HepG2 (cell line): ENCODE data around the gene MED20. TPM values are rescaled to one million over a fixed set of nuclear protein-coding genes. Genes with fewer than 3 reads are reported as not detected.
A peak's percentile ranks its signal among the peaks of the same experiment; 100 is the strongest.

Experiments
- ATAC-seq: fragments of 200-7000 bp; cut with Tn5 transposase; 3 replicates; pipeline ENCODE4 v1.9.1; 2020; ENCODE audit warnings: mild to moderate bottlenecking, moderate library complexity
- BruUV-seq: library from RNA; stranded (reverse); fragments of 400-500 nt; replicated peaks from 2 replicates; lab custom pipeline; 2021; lab: Mats Ljungman, UMichigan
- CTCF ChIA-PET: fragments of 300-600 bp; formaldehyde crosslinking; extraction: SDS; loops from one replicate; lab custom pipeline; 2021; ENCODE audit warnings: low total read pairs, inconsistent platforms, low intra/inter-chr PET ratio; lab: Yijun Ruan, JAX
- POLR2A ChIA-PET: fragments of 350-600 bp; sonication (Branson Sonifier 250); formaldehyde crosslinking; loops from one replicate; lab custom pipeline; 2020; ENCODE audit warnings: antibody characterized with exemption, inconsistent platforms; lab: Yijun Ruan, JAX
- DNase-seq: peaks from one replicate; pipeline ENCODE4 v3.0.0-alpha.2; 2015; ENCODE audit warnings: low spot score
- FAIRE-seq: peaks from 3 replicates; lab custom pipeline; 2011; peaks lifted over from hg19 to GRCh38; lab: Jason Lieb, UNC
- H2AFZ ChIP-seq: one replicate; pipeline ENCODE4 v1.6.1; 2011; ENCODE audit warnings: low read length, inconsistent platforms
- H3K27ac ChIP-seq: fragments of 300-600 bp; 3 replicates; pipeline ENCODE4 v1.8.0; 2011; ENCODE audit warnings: mixed run types, mild to moderate bottlenecking, mixed read lengths, low read length, inconsistent platforms; ENCODE audit not compliant: insufficient read depth; ENCODE audit errors: extremely low read length
- H3K27me3 ChIP-seq, 2 experiments: fragments of 200-600 bp in 1 of 2; 2 replicates in 1 of 2; 3 replicates in 1 of 2; pipeline versions ENCODE4 v1.6.0 to v1.8.0; 2011; ENCODE audit warnings: low read length in 2 of 2, mild to moderate bottlenecking in 2 of 2, moderate library complexity in 2 of 2, inconsistent platforms in 1 of 2; ENCODE audit not compliant: insufficient read depth in 2 of 2, control insufficient read depth in 1 of 2
- H3K36me3 ChIP-seq, 2 experiments: fragments of 200-600 bp in 1 of 2; replicated peaks in 1 of 2; 2 replicates in 1 of 2; 3 replicates in 1 of 2; pipeline versions ENCODE4 v1.5.1 to v1.8.0; 2011; ENCODE audit warnings: low read length in 2 of 2, inconsistent platforms in 1 of 2; ENCODE audit not compliant: insufficient read depth in 2 of 2, control insufficient read depth in 1 of 2
- H3K4me1 ChIP-seq: 2 replicates; pipeline ENCODE4 v1.5.1; 2012; ENCODE audit warnings: low read length, inconsistent platforms; ENCODE audit not compliant: insufficient read depth
- H3K4me2 ChIP-seq: 2 replicates; pipeline ENCODE4 v1.6.0; 2011; ENCODE audit warnings: low read depth, low read length, inconsistent platforms
- H3K4me3 ChIP-seq, 3 experiments: fragments of 200-600 bp in 1 of 3; sonication (generic), shearing (Covaris generic) in 1 of 3; replicated peaks in 1 of 3; 2 replicates each; pipeline ENCODE4 v1.5.1; 2011 to 2016; ENCODE audit warnings: low read length in 3 of 3, inconsistent platforms in 2 of 3, low read depth in 2 of 3, mild to moderate bottlenecking in 2 of 3, control low read depth in 1 of 3, mixed read lengths in 1 of 3; ENCODE audit not compliant: insufficient read depth in 1 of 3
- H3K79me2 ChIP-seq: one replicate; pipeline ENCODE4 v1.6.1; 2011; ENCODE audit warnings: low read length, inconsistent platforms; ENCODE audit not compliant: insufficient read depth
- H3K9ac ChIP-seq: 2 replicates; pipeline ENCODE4 v1.6.0; 2011; ENCODE audit warnings: mild to moderate bottlenecking, low read depth, low read length, inconsistent platforms; ENCODE audit not compliant: insufficient read depth
- H3K9me3 ChIP-seq: 2 replicates; pipeline ENCODE4 v1.5.1; 2012; ENCODE audit warnings: mild to moderate bottlenecking, low read length
- H4K20me1 ChIP-seq: 2 replicates; pipeline ENCODE4 v1.6.0; 2011; ENCODE audit warnings: inconsistent platforms, mild to moderate bottlenecking, low read length, moderate library complexity; ENCODE audit not compliant: insufficient read depth
- BRCA1 ChIP-seq: sonication (generic); formaldehyde crosslinking; IDR thresholded peaks from 2 replicates; pipeline ENCODE4 v1.4.0; 2020; ENCODE audit warnings: missing genetic modification reagents
- CBFB ChIP-seq: sonication (generic); formaldehyde crosslinking; IDR thresholded peaks from 2 replicates; pipeline ENCODE4 v1.4.0; 2020; ENCODE audit warnings: missing genetic modification reagents
- CEBPG ChIP-seq: IDR thresholded peaks from 2 replicates; pipeline ENCODE4 v1.6.1; 2016
- EP300 ChIP-seq, 3 experiments: sonication (generic) in 1 of 3; formaldehyde crosslinking in 1 of 3; IDR thresholded peaks; 2 replicates each; pipeline versions ENCODE4 v1.5.1 to v1.6.1; 2011 to 2020; ENCODE audit warnings: low read depth in 2 of 3, low read length in 2 of 3, borderline replicate concordance in 1 of 3, improper control_type of control experiment in 1 of 3, mild to moderate bottlenecking in 1 of 3, missing genetic modification reagents in 1 of 3, moderate library complexity in 1 of 3
- HINFP ChIP-seq: sonication (generic); formaldehyde crosslinking; IDR thresholded peaks from 2 replicates; pipeline ENCODE4 v1.4.0; 2020; ENCODE audit warnings: low read depth, mild to moderate bottlenecking, missing genetic modification reagents
- IKZF5 ChIP-seq: IDR thresholded peaks from 2 replicates; pipeline ENCODE4 v1.6.1; 2018; ENCODE audit warnings: missing genetic modification reagents, mild to moderate bottlenecking, missing compliant biosample characterization
- KDM5A ChIP-seq: fragments of 200-600 bp; sonication (generic); IDR thresholded peaks from 2 replicates; pipeline ENCODE4 v1.7.0; 2018; ENCODE audit warnings: antibody characterized with exemption, mild to moderate bottlenecking, low read length, borderline replicate concordance
- MATR3 ChIP-seq: sonication (generic); formaldehyde crosslinking; IDR thresholded peaks from 2 replicates; pipeline ENCODE4 v1.4.0; 2020; ENCODE audit warnings: missing genetic modification reagents
- MXI1 ChIP-seq: IDR thresholded peaks from 3 replicates; pipeline ENCODE4 v1.6.1; 2012; ENCODE audit warnings: low read depth, low read length, inconsistent platforms, borderline replicate concordance
- NR2F6 ChIP-seq, 2 experiments: IDR thresholded peaks; 2 replicates each; pipeline ENCODE4 v1.6.1; 2016; ENCODE audit warnings: antibody characterized with exemption in 1 of 2, mild to moderate bottlenecking in 1 of 2
- POLR2A ChIP-seq, 2 experiments: IDR thresholded peaks; 2 replicates each; pipeline ENCODE4 v1.6.1; 2011; ENCODE audit warnings: low read depth in 2 of 2, low read length in 2 of 2, mild to moderate bottlenecking in 1 of 2, moderate library complexity in 1 of 2; ENCODE audit not compliant: insufficient read depth in 1 of 2
- RAD21 ChIP-seq: fragments of 450-650 bp; formaldehyde crosslinking; IDR thresholded peaks from 2 replicates; pipeline ENCODE4 v1.5.0; 2020; ENCODE audit warnings: mild to moderate bottlenecking
- RELA ChIP-seq: sonication (generic); formaldehyde crosslinking; IDR thresholded peaks from 2 replicates; pipeline ENCODE4 v1.4.0; 2020; ENCODE audit warnings: missing genetic modification reagents
- SAP130 ChIP-seq: IDR thresholded peaks from 2 replicates; pipeline ENCODE4 v1.6.1; 2016; ENCODE audit warnings: low read depth
- SMAD3 ChIP-seq: sonication (generic); formaldehyde crosslinking; IDR thresholded peaks from 2 replicates; pipeline ENCODE4 v1.4.0; 2020; ENCODE audit warnings: missing genetic modification reagents
- SP1 ChIP-seq, 2 experiments: fragments of 450-650 bp in 1 of 2; sonication (generic) in 1 of 2; formaldehyde crosslinking in 1 of 2; IDR thresholded peaks; 2 replicates each; pipeline versions ENCODE4 v1.4.0 to v1.6.1; 2016 to 2020; ENCODE audit warnings: missing genetic modification reagents in 1 of 2
- TFE3 ChIP-seq: IDR thresholded peaks from 2 replicates; pipeline ENCODE4 v1.6.1; 2016
- ZNF205 ChIP-seq: IDR thresholded peaks from 2 replicates; pipeline ENCODE4 v1.6.1; 2018; ENCODE audit warnings: missing biosample characterization, missing genetic modification reagents
- ZNF660 ChIP-seq: sonication (generic); formaldehyde crosslinking; IDR thresholded peaks from 2 replicates; pipeline ENCODE4 v1.5.1; 2020; ENCODE audit warnings: mild to moderate bottlenecking, low read depth, missing genetic modification reagents, borderline replicate concordance
- WGBS: methylation state at CpG from one replicate; pipeline ENCODE4 v1.1.6; 2017; ENCODE audit warnings: low lambda C conversion rate; 5-methylcytosine and 5-hydroxymethylcytosine counted together
- in situ Hi-C: cut with HindIII; loops from 2 replicates; pipeline ENCODE4 v1.10.0; 2017; ENCODE audit warnings: low pct_unique_long_range_greater_than_20kb; ENCODE audit not compliant: extremely low pct_ligation_motif_present
- intact Hi-C: fragments of 100-400 bp; cut with micrococcal nuclease; formaldehyde crosslinking; loops from one replicate; pipeline ENCODE4 v1.10.0; 2022; ENCODE audit not compliant: unreplicated experiment
- polyA plus RNA-seq, 8 experiments: library from polyadenylated mRNA; depleted of rRNA in 3 of 8; stranded (reverse) in 7 of 8; unstranded in 1 of 8; fragments of >200 nt; fragmentation: Illumina TruSeq in 4 of 8; extraction: Trizol in 4 of 8; gene quantifications; 2 replicates each; pipeline versions ENCODE4 v1.2.1 to v1.2.3, GENCODE V29; 2011 to 2016; ENCODE audit warnings: low read depth in 4 of 8, missing spikeins in 1 of 8, mixed read lengths in 1 of 8; ENCODE audit not compliant: insufficient read depth in 1 of 8
- total RNA-seq, 5 experiments: library from RNA; depleted of rRNA; stranded (reverse); fragments of >200 nt; fragmentation: Illumina TruSeq; extraction: Trizol; gene quantifications; 2 replicates each; pipeline ENCODE4 v1.2.3, GENCODE V29; 2016; ENCODE audit warnings: low read depth in 1 of 5

Gene MED20
- total and polyA plus RNA-seq, 2 of the 13 experiments (the other 11 are each of a cell fraction or from before 2014, with no cell fraction given) = 28.1 to 41.1 TPM

- TF ChIP-seq TFE3 (no peak), ZNF205 (CRISPR knock-in tag) (no peak), ZNF660 (CRISPR knock-in tag) (no peak), IKZF5 (CRISPR knock-in tag) (peak; percentile 38; the same call in 1 of the 2 replicates), SMAD3 (CRISPR knock-in tag) (0 out of 2 replicates have a peak, but pooled peaks have one; percentile 60), CBFB (CRISPR knock-in tag) (peak; percentile 40; the same call in 1 of the 2 replicates), SP1 (IDR thresholded peaks at IDR 0.05) (no peak), SP1 (CRISPR knock-in tag; IDR thresholded peaks at IDR 0.05) (0 out of 2 replicates have a peak, but pooled peaks have one; percentile 8), RELA (CRISPR knock-in tag) (no peak)
- TF ChIP-seq, all 625 proteins: peak for 65
Measured at GRCh38 chr6:41936073-41936837, 15.3 kb upstream of the MED20 start (continued).

GRCh38 chr6:41935685-41936072 lies 14.7 kb upstream of the MED20 start:
- no peak for FAIRE-seq
- no peak overlapping the region for H3K4me2 ChIP-seq
- 93% methylated on average over 8 of the region's 8 CpGs for WGBS
- H3K9ac ChIP-seq = no peak overlapping the region
- CTCF ChIA-PET = interaction anchor here (1.4 to 1.6 kb wide), 3 partner anchors 89 to 134 kb away, joined by 4 to 13 read pairs (median 7); no protein-coding TSS in a partner anchor
- peaks cover 28% of the 10 kb centered on the region for H3K4me1 ChIP-seq
- no peaks in the 10 kb centered on the region for H3K79me2 ChIP-seq
- ATAC-seq = peak; percentile 10
- no peak overlapping the region for H3K4me3 ChIP-seq
- intact Hi-C loops = loop anchor here (1.0 to 5.0 kb wide), 4 partner anchors 14 to 153 kb away; partner anchors contain the start of genes BYSL, MED20 and PRICKLE4
- POLR2A ChIA-PET = interaction anchor here (0.9 to 7.4 kb wide), 6 partner anchors 10 to 149 kb away, joined by 3 to 45 read pairs (median 4); partner anchors contain the start of genes BYSL, MED20, TAF8 and TOMM6
- peaks cover 7% of the 10 kb centered on the region; the same call in 1 of the 2 replicates for H4K20me1 ChIP-seq
- H3K27me3 ChIP-seq = no peaks in the 10 kb centered on the region
- BruUV-seq = no TSS peak
- H3K27ac ChIP-seq = peak overlapping the region; percentile 3
- no peak for DNase-seq
- H3K9me3 ChIP-seq = no peaks in the 10 kb centered on the region
- no peak overlapping the region for H2AFZ ChIP-seq
- H3K36me3 ChIP-seq = peaks cover 27 to 41% of the 10 kb centered on the region in 2 experiments
- in situ Hi-C loops = loop anchor here (5.0 kb wide), 1 partner anchor 107 kb away; no protein-coding TSS in a partner anchor
- TF ChIP-seq NR2F6 (IDR thresholded peaks at IDR 0.05) (no peak), NR2F6 (CRISPR knock-in tag; IDR thresholded peaks at IDR 0.05) (no peak), BRCA1 (no peak), EP300 (IDR thresholded peaks at IDR 0.05; ENCODE audit: low read depth in 2 of 2, low read length in 2 of 2) (no peak), EP300 (CRISPR knock-in tag; IDR thresholded peaks at IDR 0.05; ENCODE audit: borderline replicate concordance) (no peak), HINFP (CRISPR knock-in tag) (no peak), POLR2A (IDR thresholded peaks at IDR 0.05; ENCODE audit: insufficient read depth in 1 of 2, low read depth in 2 of 2, low read length in 2 of 2) (0 out of 4 replicates have a peak, but pooled peaks of 1 of the 2 experiments have one; percentile 43), SAP130 (CRISPR knock-in tag) (no peak), RAD21 (CRISPR knock-in tag) (no peak), CEBPG (no peak), MXI1 (no peak), MATR3 (CRISPR knock-in tag) (no peak), SMAD3 (CRISPR knock-in tag) (no peak), KDM5A (no peak)
